Ishikawa (cell line): ENCODE results near the gene NCKIPSD.

ENCODE experiments used
- EP300 ChIP-seq: IDR thresholded peaks from 2 replicates; pipeline ENCODE4 v1.6.1; 2012; ENCODE audit warnings: borderline replicate concordance
- FOXM1 ChIP-seq: IDR thresholded peaks from 2 replicates; pipeline ENCODE4 v1.6.1; 2012; ENCODE audit warnings: low read depth, borderline replicate concordance
- NFIC ChIP-seq: IDR thresholded peaks from 2 replicates; pipeline ENCODE4 v1.6.1; 2012
- RAD21 ChIP-seq: IDR thresholded peaks from 2 replicates; pipeline ENCODE4 v1.6.1; 2012; ENCODE audit warnings: low read depth
- TEAD4 ChIP-seq: IDR thresholded peaks from 2 replicates; pipeline ENCODE4 v1.6.1; 2012
- YY1 ChIP-seq: IDR thresholded peaks from 2 replicates; pipeline ENCODE4 v1.6.1; 2012; ENCODE audit warnings: low read depth
- ZBTB7A ChIP-seq: IDR thresholded peaks from 2 replicates; pipeline ENCODE4 v1.6.1; 2012; ENCODE audit warnings: low read depth
- TF ChIP-seq, protein P1 (sequence below): IDR thresholded peaks from 2 replicates; pipeline ENCODE4 v1.6.1; 2012; ENCODE audit warnings: low read depth, mild to moderate bottlenecking
- TF ChIP-seq, protein P2 (sequence below): IDR thresholded peaks from 2 replicates; pipeline ENCODE4 v1.6.1; 2012

DNA sequence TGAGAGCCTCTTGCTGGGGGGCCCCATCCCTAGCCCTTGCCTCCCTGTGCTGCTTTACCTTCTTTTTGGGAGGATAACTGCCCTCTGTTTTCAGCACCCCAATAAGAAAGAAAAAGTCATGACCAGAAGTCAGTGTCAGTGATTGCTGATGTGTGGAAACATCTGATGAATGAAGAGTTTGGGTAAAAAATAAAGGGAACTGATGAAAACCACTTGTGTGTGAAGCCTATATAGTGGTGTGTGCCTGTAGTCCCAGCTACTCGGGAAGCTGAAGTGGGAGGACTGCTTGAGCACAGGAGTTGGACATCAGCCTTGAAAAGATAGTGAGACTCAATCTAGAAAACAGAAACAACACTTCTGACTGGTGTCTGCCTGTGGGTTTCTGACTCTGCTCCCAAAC, 13.2 kb downstream of the NCKIPSD start:
- TF ChIP-seq, protein P1, sequence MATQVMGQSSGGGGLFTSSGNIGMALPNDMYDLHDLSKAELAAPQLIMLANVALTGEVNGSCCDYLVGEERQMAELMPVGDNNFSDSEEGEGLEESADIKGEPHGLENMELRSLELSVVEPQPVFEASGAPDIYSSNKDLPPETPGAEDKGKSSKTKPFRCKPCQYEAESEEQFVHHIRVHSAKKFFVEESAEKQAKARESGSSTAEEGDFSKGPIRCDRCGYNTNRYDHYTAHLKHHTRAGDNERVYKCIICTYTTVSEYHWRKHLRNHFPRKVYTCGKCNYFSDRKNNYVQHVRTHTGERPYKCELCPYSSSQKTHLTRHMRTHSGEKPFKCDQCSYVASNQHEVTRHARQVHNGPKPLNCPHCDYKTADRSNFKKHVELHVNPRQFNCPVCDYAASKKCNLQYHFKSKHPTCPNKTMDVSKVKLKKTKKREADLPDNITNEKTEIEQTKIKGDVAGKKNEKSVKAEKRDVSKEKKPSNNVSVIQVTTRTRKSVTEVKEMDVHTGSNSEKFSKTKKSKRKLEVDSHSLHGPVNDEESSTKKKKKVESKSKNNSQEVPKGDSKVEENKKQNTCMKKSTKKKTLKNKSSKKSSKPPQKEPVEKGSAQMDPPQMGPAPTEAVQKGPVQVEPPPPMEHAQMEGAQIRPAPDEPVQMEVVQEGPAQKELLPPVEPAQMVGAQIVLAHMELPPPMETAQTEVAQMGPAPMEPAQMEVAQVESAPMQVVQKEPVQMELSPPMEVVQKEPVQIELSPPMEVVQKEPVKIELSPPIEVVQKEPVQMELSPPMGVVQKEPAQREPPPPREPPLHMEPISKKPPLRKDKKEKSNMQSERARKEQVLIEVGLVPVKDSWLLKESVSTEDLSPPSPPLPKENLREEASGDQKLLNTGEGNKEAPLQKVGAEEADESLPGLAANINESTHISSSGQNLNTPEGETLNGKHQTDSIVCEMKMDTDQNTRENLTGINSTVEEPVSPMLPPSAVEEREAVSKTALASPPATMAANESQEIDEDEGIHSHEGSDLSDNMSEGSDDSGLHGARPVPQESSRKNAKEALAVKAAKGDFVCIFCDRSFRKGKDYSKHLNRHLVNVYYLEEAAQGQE: no peak
- TF ChIP-seq EP300: no peak
- TF ChIP-seq FOXM1: no peak
- TF ChIP-seq, protein P2, sequence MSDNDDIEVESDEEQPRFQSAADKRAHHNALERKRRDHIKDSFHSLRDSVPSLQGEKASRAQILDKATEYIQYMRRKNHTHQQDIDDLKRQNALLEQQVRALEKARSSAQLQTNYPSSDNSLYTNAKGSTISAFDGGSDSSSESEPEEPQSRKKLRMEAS: no peak
- TF ChIP-seq NFIC: no peak
- no peak for TF ChIP-seq YY1
- no peak for TF ChIP-seq RAD21
- TF ChIP-seq TEAD4: no peak
- no peak for TF ChIP-seq ZBTB7A
